ENCODE results near the gene PICK1. TPM values are rescaled to one million over a fixed set of nuclear protein-coding genes. Genes with fewer than 3 reads are reported as not detected.

PICK1 gene
- total RNA-seq, 2 donors from 2014 or later, result 90.0 to 114 TPM

DNA sequence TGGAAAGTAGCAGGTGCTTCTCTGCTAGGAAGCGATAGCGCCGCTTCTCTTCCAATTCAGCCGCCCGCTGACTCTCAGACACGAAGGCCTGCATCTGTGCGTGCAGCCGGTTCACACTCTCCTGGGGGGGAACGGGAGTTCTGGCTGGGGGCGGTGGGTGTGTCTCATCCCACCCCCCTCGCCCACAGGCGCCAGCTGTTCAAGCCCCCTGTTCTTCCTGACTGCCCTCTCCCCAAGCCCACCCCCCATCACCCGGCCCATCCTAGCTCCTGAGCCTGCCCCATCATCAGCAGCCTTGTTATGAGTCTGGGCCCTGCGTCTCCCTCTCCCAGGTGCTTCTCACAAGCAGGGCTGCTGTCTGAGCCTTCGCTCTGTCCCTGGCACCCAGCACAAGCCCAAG is 39.9 kb downstream of the PICK1 start:
- no peaks in the 10 kb centered on the region for H3K4me1 ChIP-seq (replicated peaks)
- TF ChIP-seq POLR2A (IDR thresholded peaks at IDR 0.05) (no peak), POLR2AphosphoS5 (IDR thresholded peaks at IDR 0.05) (no peak), CTCF (IDR thresholded peaks at IDR 0.05) (no peak)
- WGBS, result 85% methylated on average over 10 of the region's 15 CpGs
- no peaks in the 10 kb centered on the region for H3K27me3 ChIP-seq (replicated peaks; ENCODE audit: insufficient read depth)
- H3K36me3 ChIP-seq, result no peaks in the 10 kb centered on the region
- H3K27ac ChIP-seq, result no peak overlapping the region
- intact Hi-C loops (cut with DNase I), result no loop called here
- H3K9me3 ChIP-seq, result no peaks in the 10 kb centered on the region
- no peak overlapping the region for H3K4me3 ChIP-seq
- DNase-seq (ENCODE audit: low spot score), result no peak

DNA sequence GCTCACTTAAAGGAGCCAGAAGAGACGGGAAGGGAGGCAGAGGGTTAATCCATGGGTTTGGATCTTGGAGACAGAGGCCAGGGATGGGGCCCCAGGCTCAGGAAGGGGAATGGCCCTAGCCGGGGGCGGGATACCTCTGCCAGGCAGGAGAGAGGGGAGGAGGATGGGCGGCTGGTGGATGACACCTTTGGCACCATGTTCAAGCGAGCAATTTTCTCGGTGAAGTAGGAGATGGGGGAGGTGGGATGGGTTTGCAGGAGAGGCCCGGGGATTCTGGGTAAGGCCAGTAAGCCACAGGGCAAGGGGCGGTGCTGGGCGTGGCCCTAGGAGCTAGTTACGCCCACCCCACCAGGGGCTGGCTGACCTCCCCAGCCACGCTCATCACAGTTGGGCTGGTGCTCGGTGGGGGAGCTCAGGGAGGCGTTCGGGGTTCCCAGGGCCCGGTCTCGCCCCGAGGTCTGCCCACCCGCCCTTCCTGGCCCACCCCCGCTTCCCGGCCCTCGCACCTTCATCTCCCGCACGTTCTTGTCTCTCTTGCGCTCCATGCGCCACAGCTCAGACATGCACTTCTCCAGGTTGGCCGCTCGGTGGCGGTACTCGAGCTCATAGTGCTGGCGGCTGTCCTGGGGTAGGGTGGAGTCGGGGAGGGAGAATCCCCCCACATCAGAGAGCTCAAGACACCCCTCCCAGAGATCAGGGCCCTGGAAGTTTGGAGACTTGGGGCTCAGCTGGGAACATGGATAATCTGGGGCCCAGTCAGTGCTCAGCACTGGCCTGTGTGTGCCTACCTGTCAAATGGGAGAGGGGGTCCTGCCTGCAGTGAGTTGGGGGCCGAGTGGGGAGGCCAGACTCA is 40.6 kb downstream of the PICK1 start:
- Histone ChIP-seq H3K36me3 (no peaks in the 10 kb centered on the region), H3K27ac (no peak overlapping the region), H3K4me1 (replicated peaks) (no peaks in the 10 kb centered on the region), H3K27me3 (replicated peaks; ENCODE audit: insufficient read depth) (no peaks in the 10 kb centered on the region), H3K9me3 (no peaks in the 10 kb centered on the region), H3K4me3 (no peak overlapping the region)
- WGBS, result 50% methylated on average over 32 of the region's 32 CpGs
- TF ChIP-seq CTCF (IDR thresholded peaks at IDR 0.05) (peak in 1 of 4 experiments; percentile 12), POLR2A (IDR thresholded peaks at IDR 0.05) (no peak)
- DNase-seq (ENCODE audit: low spot score), result no peak
- intact Hi-C loops (cut with DNase I), result no loop called here

DNA sequence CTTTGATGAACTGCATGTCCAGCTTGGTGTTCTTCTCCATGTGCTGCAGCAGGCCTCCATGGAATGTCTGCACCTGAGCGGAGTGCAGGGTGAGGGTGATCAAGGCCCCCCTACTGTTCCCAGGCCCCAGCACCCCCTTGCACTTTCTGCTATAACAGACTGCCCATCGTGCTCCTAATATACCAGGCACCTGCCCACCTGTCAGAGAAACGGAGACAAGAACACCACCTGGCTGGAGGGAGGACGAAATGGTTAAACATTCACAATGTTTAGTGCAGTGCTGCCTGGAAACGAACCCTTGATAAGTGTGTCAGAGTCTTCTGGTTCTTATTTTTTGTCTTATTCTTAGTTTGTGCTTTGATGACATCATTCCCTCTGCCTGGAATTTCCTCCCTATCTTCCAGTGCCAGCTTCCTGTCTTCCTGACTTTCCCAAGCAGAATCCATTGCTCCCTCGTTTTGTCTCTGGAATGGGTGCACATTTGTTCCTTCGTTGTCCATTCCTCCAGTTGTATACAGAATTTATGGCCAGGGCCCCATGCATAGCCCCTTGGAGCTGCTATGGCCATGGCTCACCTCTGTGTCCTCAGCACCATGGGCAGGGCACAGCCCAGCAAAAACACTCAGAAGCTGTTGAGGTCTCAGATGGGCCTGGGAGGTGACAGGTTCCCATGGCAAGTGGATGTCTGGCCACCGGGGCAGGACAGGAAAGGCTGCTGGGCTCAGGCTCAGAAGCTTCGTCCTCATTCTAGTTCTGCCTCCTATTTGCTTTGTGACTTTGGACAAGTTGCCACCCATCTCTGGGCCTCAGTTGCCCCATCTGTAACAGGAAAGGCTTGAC is 41.4 kb downstream of the PICK1 start:
- Histone ChIP-seq H3K27me3 (replicated peaks; ENCODE audit: insufficient read depth) (no peaks in the 10 kb centered on the region), H3K4me3 (no peak overlapping the region), H3K4me1 (replicated peaks) (no peaks in the 10 kb centered on the region), H3K36me3 (no peaks in the 10 kb centered on the region), H3K27ac (no peak overlapping the region), H3K9me3 (no peaks in the 10 kb centered on the region)
- intact Hi-C loops (cut with DNase I), result no loop called here
- no peak for TF ChIP-seq POLR2AphosphoS5 (IDR thresholded peaks at IDR 0.05)
- WGBS, result 56% methylated on average over 9 of the region's 9 CpGs
- no peak for DNase-seq (ENCODE audit: low spot score)

GRCh38 chr22:38103641-38104040 is 46.4 kb downstream of the PICK1 start:
- Histone ChIP-seq H3K27me3 (replicated peaks; ENCODE audit: insufficient read depth) (no peaks in the 10 kb centered on the region), H3K27ac (no peak overlapping the region), H3K9me3 (no peaks in the 10 kb centered on the region), H3K4me1 (replicated peaks) (no peaks in the 10 kb centered on the region), H3K36me3 (no peaks in the 10 kb centered on the region), H3K4me3 (no peak overlapping the region)
- 78% methylated on average over 8 of the region's 8 CpGs for WGBS
- TF ChIP-seq CTCF (IDR thresholded peaks at IDR 0.05), result no peak
- TF ChIP-seq POLR2A (IDR thresholded peaks at IDR 0.05), result no peak
- TF ChIP-seq POLR2AphosphoS5 (IDR thresholded peaks at IDR 0.05), result no peak
- DNase-seq (ENCODE audit: low spot score), result no peak
- intact Hi-C loops (cut with DNase I), result no loop called here

GRCh38 chr22:38104084-38104483 is 46.9 kb downstream of the PICK1 start:
- no peak overlapping the region for H3K4me3 ChIP-seq
- 85% methylated on average over 6 of the region's 6 CpGs for WGBS
- no peaks in the 10 kb centered on the region for H3K4me1 ChIP-seq (replicated peaks)
- no peak for TF ChIP-seq POLR2AphosphoS5 (IDR thresholded peaks at IDR 0.05)
- no peak for TF ChIP-seq POLR2A (IDR thresholded peaks at IDR 0.05)
- peak in 1 of 4 experiments; percentile 44 for TF ChIP-seq CTCF (IDR thresholded peaks at IDR 0.05)
- no peaks in the 10 kb centered on the region for H3K9me3 ChIP-seq
- no peaks in the 10 kb centered on the region for H3K36me3 ChIP-seq
- no peaks in the 10 kb centered on the region for H3K27me3 ChIP-seq (replicated peaks; ENCODE audit: insufficient read depth)
- no peak for DNase-seq (ENCODE audit: low spot score)
- H3K27ac ChIP-seq, result no peak overlapping the region
- intact Hi-C loops (cut with DNase I), result no loop called here
